Measurements from ENCODE around the gene FGR.

FGR gene

GRCh38 chr1:27665016-27665651 is 30.1 kb upstream of the FGR start:
- TF ChIP-seq, protein P1, sequence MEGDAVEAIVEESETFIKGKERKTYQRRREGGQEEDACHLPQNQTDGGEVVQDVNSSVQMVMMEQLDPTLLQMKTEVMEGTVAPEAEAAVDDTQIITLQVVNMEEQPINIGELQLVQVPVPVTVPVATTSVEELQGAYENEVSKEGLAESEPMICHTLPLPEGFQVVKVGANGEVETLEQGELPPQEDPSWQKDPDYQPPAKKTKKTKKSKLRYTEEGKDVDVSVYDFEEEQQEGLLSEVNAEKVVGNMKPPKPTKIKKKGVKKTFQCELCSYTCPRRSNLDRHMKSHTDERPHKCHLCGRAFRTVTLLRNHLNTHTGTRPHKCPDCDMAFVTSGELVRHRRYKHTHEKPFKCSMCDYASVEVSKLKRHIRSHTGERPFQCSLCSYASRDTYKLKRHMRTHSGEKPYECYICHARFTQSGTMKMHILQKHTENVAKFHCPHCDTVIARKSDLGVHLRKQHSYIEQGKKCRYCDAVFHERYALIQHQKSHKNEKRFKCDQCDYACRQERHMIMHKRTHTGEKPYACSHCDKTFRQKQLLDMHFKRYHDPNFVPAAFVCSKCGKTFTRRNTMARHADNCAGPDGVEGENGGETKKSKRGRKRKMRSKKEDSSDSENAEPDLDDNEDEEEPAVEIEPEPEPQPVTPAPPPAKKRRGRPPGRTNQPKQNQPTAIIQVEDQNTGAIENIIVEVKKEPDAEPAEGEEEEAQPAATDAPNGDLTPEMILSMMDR (IDR thresholded peaks at IDR 0.05; ENCODE audit: extremely low read depth, missing control alignments), result no peak
- DNase-seq (ENCODE audit: low spot score), result no peak

DNA sequence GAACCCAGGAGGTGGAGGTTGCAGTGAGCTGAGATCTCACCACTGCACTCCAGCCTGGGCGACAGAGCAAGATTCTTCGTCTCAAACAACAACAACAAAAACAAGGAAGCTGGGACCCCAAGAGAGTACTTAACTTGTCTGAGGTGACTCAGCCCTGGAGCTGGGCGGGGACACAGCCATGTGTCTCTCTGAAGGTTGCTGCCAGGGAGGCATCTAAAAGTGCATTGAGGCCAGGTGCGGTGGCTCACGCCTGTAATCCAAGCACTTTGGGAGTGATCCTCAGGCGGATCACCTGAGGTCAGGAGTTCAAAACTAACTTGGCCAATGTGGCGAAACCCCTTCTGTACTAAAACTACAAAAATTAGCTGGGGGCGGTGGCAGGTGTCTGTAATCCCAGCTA is 29.3 kb upstream of the FGR start:
- DNase-seq (ENCODE audit: low spot score), result no peak
- TF ChIP-seq, protein P1 (IDR thresholded peaks at IDR 0.05; ENCODE audit: extremely low read depth, missing control alignments), result no peak

- TF ChIP-seq, protein P1 (IDR thresholded peaks at IDR 0.05; ENCODE audit: extremely low read depth, missing control alignments), result peak; percentile 70
- peak; percentile 88 for DNase-seq (ENCODE audit: low spot score)
These were observed 27.9 kb upstream of the FGR start for GRCh38 chr1:27662707-27663393.

DNA sequence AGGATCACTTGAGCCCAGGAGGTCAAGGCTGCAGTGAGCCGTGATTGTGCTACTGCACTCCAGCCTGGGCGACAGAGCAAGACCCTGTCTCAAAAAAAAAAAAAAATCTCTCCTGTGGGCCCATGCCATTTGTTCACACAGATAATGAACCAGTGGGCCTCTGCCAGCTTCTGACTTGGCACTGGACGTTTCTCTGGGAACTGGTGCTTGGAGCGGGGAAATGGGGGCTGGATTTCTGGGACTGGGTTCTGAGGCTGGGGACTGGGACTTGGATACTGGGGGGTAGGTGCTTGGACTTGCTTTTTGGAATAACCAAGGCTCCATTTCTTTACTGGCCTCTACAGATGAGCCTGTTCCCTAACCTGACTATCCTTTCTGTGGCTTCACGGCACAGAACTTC is 27.3 kb upstream of the FGR start:
- no peak for DNase-seq (ENCODE audit: low spot score)

DNA sequence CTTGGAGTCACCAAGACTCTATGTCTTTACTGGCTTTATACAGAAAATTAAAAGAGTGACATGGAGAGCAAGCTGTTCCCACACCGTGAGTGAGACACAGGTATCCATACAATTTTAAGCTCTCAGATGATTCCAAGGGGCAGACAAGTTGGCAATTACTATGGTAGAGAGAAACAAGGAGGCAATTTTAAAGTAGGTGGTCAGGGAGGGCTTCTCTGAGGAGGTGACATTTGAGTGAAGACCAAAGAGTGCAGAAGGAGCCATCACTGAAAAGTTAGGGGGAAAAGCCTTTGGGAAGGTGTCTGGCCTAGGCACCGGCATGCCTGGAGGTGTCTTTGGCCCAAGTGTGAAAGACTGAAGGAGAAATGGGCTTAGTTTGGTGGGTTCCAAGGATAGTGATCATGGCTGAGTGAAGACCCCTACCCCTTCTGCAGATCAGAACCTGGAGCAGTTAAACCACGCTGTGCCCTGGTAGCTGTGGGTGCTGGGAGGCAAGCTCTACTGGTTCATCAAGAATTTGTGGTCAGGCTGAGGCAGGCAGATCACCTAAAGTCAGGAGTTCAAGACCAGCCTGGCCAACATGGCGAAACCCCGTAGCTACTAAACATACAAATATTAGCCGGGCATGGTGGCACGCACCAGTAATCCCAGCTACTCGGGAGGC is 26.6 kb upstream of the FGR start:
- TF ChIP-seq, protein P1 (IDR thresholded peaks at IDR 0.05; ENCODE audit: extremely low read depth, missing control alignments), result no peak
- no peak for DNase-seq (ENCODE audit: low spot score)

More for the DNA sequence above, 27.3 kb upstream of the FGR start:
- TF ChIP-seq, protein P1 (IDR thresholded peaks at IDR 0.05; ENCODE audit: extremely low read depth, missing control alignments), result no peak

DNA sequence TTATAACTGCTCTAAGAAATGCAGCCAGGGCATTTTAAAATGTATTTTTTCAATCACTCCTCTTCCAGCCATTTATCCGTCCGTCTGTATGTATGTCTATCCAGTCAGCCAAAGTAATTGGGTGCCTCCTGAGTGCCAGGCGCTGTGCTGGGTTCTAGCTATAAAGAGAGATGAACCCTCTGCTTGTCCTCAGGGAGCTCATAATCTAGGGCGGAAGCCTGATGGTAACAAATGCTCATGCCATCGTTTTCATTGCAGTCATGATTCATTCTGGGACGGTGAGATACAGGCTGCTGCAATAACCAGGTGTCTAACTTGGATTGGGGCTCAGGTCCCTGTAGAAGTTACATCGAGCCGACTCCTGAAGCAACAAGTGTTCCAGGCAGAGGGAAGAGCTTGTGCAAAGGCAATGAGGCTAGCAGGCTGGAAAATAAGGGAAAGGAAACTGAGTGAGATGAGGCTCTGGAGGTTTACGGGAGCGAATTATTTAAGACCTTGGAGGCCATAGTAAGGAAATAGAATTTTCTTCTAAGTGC is 25.4 kb upstream of the FGR start:
- DNase-seq (ENCODE audit: low spot score), result no peak
- TF ChIP-seq, protein P1 (IDR thresholded peaks at IDR 0.05; ENCODE audit: extremely low read depth, missing control alignments), result no peak

All from GM20000 (cell line).